ENCODE results near the gene KLK5.
"Not testable (repeated sequence)": the region's sequence is repeated elsewhere in the genome, so short reads cannot be mapped to it uniquely, and the experiment has no call there.

KLK5 gene, protein sequence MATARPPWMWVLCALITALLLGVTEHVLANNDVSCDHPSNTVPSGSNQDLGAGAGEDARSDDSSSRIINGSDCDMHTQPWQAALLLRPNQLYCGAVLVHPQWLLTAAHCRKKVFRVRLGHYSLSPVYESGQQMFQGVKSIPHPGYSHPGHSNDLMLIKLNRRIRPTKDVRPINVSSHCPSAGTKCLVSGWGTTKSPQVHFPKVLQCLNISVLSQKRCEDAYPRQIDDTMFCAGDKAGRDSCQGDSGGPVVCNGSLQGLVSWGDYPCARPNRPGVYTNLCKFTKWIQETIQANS

DNA sequence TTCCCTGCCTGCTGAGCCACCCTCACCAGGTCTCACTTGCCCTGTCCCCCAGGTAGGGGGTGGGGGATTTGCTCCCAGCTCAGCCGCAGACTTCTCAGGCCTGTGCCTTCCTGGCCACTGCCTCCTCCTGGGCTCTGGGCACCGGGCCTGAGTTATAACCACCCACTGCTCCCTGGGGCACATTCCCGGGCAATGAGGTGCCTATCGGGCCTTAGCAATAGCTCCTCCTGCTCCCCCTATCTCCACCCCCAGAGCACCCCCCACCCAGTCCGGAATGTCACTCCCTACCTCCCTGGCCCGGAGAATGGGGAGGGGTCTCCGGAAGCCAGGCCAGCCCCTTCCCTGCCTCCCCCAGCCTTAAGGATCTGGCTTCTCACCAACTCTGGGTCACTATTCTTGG lies at the start of gene KLK5:
KLK5 (minus strand) TSS at position 129 of the 400 bp plus-strand sequence. CDS start 381 bp downstream, outside the sequence.
- Histone ChIP-seq H3K27me3 (ENCODE audit: control insufficient read depth in 2 of 2, insufficient read depth in 2 of 2, low read length in 2 of 2) (no peaks in the 10 kb centered on the region), H3K9me3 (ENCODE audit: control insufficient read depth in 2 of 2, low read length in 2 of 2) (no peaks in the 10 kb centered on the region), H3K27ac (ENCODE audit: low read depth in 2 of 2, low read length in 2 of 2) (no peak within 1 kb of the TSS), H3K9ac (ENCODE audit: low read depth in 1 of 2, low read length in 2 of 2) (no peak within 1 kb of the TSS), H3K4me1 (ENCODE audit: control insufficient read depth in 2 of 2, insufficient read depth in 2 of 2, low read length in 2 of 2) (no peaks in the 10 kb centered on the region), H3K36me3 (ENCODE audit: control insufficient read depth in 2 of 2, insufficient read depth in 2 of 2, low read length in 2 of 2) (no peaks in the 10 kb centered on the region), H3K4me3 (ENCODE audit: low read length in 2 of 2) (no peak within 1 kb of the TSS)

DNA sequence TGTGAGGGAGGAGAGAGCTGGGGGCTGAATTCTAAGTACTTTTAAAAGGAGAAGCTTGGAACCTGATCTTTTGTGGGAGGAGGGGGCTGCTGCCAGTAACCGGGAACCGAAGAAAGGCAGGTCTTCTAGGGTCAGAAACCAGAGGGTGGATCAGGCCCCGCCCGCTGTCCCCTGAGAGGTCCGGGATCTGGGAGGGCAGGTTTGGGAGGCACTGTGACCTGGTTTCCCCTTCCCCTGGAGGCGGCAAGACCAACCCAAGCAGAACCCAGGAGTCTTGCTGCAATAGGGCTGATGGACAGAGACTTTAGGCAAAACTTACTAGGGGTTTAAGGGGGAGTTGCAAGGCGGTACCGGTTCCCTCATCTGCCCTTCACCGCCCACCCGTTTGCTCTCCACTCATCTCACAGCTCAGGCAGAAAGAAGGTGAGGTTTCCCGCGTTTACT lies 49.3 kb upstream of the KLK5 start:
- Histone ChIP-seq H3K27me3 (ENCODE audit: control insufficient read depth in 2 of 2, insufficient read depth in 2 of 2, low read length in 2 of 2) (peaks cover 3 to 7% of the 10 kb centered on the region in 2 donors), H3K27ac (ENCODE audit: low read depth in 2 of 2, low read length in 2 of 2) (no peak overlapping the region)

DNA sequence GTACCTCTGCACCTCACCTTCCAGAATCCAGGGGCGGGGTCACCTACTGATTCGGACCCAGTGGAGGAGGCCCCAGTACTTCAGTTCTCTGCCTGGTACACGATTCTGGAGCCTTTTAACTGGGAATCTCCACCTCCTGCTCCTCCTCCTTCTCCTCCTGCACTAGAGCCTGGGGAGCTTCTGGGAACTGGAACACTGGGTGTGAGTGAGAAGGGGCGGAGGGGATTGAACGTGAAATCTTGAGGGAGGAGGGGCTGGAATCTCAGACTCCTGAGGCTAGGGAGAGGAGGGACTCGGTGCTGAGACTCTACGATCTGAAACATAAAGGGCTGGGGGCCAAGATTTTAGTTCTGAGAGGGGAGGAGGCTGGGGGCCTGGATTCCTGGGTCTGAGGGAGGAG lies 48.7 kb upstream of the KLK5 start, which contains the start of gene KLK8:
KLK8 (minus strand) TSS at position 90 of the 400 bp plus-strand sequence. CDS start 437 bp downstream, outside the sequence.
- no peaks in the 10 kb centered on the region for H3K4me1 ChIP-seq (ENCODE audit: control insufficient read depth in 2 of 2, insufficient read depth in 2 of 2, low read length in 2 of 2)

More for the DNA sequence above, 49.3 kb upstream of the KLK5 start:
- no peaks in the 10 kb centered on the region for H3K36me3 ChIP-seq (ENCODE audit: control insufficient read depth in 2 of 2, insufficient read depth in 2 of 2, low read length in 2 of 2)
- no peaks in the 10 kb centered on the region for H3K9me3 ChIP-seq (ENCODE audit: control insufficient read depth in 2 of 2, low read length in 2 of 2)
- H3K9ac ChIP-seq (ENCODE audit: low read depth in 1 of 2, low read length in 2 of 2), result no peak overlapping the region
- H3K4me1 ChIP-seq (ENCODE audit: control insufficient read depth in 2 of 2, insufficient read depth in 2 of 2, low read length in 2 of 2), result no peaks in the 10 kb centered on the region
- no peak overlapping the region for H3K4me3 ChIP-seq (ENCODE audit: low read length in 2 of 2)

DNA sequence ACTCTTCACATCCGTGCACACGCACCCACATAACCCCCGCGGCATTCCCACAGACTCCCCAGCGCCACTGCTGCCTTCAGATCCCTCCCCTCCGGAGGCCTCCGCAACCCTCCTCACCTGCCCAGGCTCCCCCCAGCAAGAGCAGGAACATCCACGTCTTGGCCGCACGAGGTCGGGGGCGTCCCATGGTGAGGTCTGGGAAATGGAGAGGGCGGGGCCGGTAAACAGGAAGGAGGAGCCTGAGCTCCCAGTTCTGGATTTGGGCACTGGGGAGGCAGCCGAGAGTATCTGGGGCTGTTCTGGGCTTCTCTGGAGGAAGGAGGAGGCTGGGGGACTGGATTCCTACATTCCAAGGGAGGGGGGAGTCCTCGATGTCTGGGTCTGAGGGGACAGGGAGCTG lies 48.1 kb upstream of the KLK5 start:
- H3K27me3 ChIP-seq (ENCODE audit: control insufficient read depth in 2 of 2, insufficient read depth in 2 of 2, low read length in 2 of 2), result peaks cover 3 to 7% of the 10 kb centered on the region in 2 donors
- H3K9me3 ChIP-seq (ENCODE audit: control insufficient read depth in 2 of 2, low read length in 2 of 2), result no peaks in the 10 kb centered on the region
- H3K4me1 ChIP-seq (ENCODE audit: control insufficient read depth in 2 of 2, insufficient read depth in 2 of 2, low read length in 2 of 2), result no peaks in the 10 kb centered on the region
- no peak overlapping the region for H3K27ac ChIP-seq (ENCODE audit: low read depth in 2 of 2, low read length in 2 of 2)
- H3K36me3 ChIP-seq (ENCODE audit: control insufficient read depth in 2 of 2, insufficient read depth in 2 of 2, low read length in 2 of 2), result no peaks in the 10 kb centered on the region
- H3K9ac ChIP-seq (ENCODE audit: low read depth in 1 of 2, low read length in 2 of 2), result no peak overlapping the region
- H3K4me3 ChIP-seq (ENCODE audit: low read length in 2 of 2), result no peak overlapping the region

More for the DNA sequence above, 48.7 kb upstream of the KLK5 start, which contains the start of gene KLK8:
- no peak within 1 kb of the TSS for H3K4me3 ChIP-seq (ENCODE audit: low read length in 2 of 2)
- H3K27me3 ChIP-seq (ENCODE audit: control insufficient read depth in 2 of 2, insufficient read depth in 2 of 2, low read length in 2 of 2), result peaks cover 3 to 7% of the 10 kb centered on the region in 2 donors
- no peaks in the 10 kb centered on the region for H3K9me3 ChIP-seq (ENCODE audit: control insufficient read depth in 2 of 2, low read length in 2 of 2)
- H3K27ac ChIP-seq (ENCODE audit: low read depth in 2 of 2, low read length in 2 of 2), result no peak within 1 kb of the TSS
- H3K36me3 ChIP-seq (ENCODE audit: control insufficient read depth in 2 of 2, insufficient read depth in 2 of 2, low read length in 2 of 2), result no peaks in the 10 kb centered on the region
- no peak within 1 kb of the TSS for H3K9ac ChIP-seq (ENCODE audit: low read depth in 1 of 2, low read length in 2 of 2)

DNA sequence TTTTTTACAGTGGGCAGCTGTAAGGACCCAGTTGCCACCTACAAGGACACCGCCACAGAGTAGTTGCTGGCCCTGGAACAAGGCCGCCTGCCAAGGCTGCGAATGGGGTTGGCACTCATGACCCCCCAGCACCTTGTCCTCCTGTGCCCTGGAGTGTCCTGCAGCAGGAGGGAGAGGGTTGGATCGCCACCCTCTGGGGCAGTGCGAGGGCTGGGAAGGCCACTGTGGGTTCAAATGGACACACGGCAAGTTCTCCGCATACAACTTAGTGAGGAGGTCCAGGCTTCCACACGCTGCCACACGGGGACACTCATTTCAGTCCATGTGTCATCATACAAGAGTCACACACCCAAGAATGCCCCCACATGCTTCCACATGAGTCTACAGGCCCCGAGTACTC lies 47.6 kb upstream of the KLK5 start:
- Histone ChIP-seq H3K27me3 (ENCODE audit: control insufficient read depth in 2 of 2, insufficient read depth in 2 of 2, low read length in 2 of 2) (peaks cover 3 to 7% of the 10 kb centered on the region in 2 donors), H3K27ac (ENCODE audit: low read depth in 2 of 2, low read length in 2 of 2) (no peak overlapping the region)

DNA sequence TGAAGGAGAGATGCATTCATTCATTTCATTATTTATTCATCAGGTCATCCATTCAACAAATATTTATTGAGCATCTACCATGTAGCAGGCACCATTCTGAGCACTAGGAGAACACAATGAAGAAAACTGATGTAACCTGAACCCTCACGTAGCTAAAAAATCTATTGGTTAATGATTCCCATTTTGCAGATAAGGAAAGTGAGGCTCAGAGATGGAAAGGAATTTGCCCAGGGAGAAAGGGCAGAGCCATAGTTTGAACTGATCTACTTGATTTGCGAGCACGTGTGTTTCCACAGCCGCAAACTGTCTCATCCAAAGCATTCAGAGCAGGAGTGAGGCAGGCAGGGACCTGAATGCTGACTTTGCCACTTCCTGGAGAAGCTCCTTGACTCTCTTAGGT lies 45.8 kb upstream of the KLK5 start:
- Histone ChIP-seq H3K36me3 (ENCODE audit: control insufficient read depth in 2 of 2, insufficient read depth in 2 of 2, low read length in 2 of 2) (no peaks in the 10 kb centered on the region), H3K27me3 (ENCODE audit: control insufficient read depth in 2 of 2, insufficient read depth in 2 of 2, low read length in 2 of 2) (peaks cover 3 to 7% of the 10 kb centered on the region in 2 donors), H3K4me3 (ENCODE audit: low read length in 2 of 2) (no peak overlapping the region), H3K27ac (ENCODE audit: low read depth in 2 of 2, low read length in 2 of 2) (no peak overlapping the region), H3K4me1 (ENCODE audit: control insufficient read depth in 2 of 2, insufficient read depth in 2 of 2, low read length in 2 of 2) (no peaks in the 10 kb centered on the region), H3K9ac (ENCODE audit: low read depth in 1 of 2, low read length in 2 of 2) (no peak overlapping the region), H3K9me3 (ENCODE audit: control insufficient read depth in 2 of 2, low read length in 2 of 2) (no peaks in the 10 kb centered on the region)

More for the DNA sequence above, 47.6 kb upstream of the KLK5 start:
- no peak overlapping the region for H3K4me3 ChIP-seq (ENCODE audit: low read length in 2 of 2)
- no peaks in the 10 kb centered on the region for H3K36me3 ChIP-seq (ENCODE audit: control insufficient read depth in 2 of 2, insufficient read depth in 2 of 2, low read length in 2 of 2)
- no peaks in the 10 kb centered on the region for H3K4me1 ChIP-seq (ENCODE audit: control insufficient read depth in 2 of 2, insufficient read depth in 2 of 2, low read length in 2 of 2)
- H3K9ac ChIP-seq (ENCODE audit: low read depth in 1 of 2, low read length in 2 of 2), result no peak overlapping the region
- no peaks in the 10 kb centered on the region for H3K9me3 ChIP-seq (ENCODE audit: control insufficient read depth in 2 of 2, low read length in 2 of 2)

DNA sequence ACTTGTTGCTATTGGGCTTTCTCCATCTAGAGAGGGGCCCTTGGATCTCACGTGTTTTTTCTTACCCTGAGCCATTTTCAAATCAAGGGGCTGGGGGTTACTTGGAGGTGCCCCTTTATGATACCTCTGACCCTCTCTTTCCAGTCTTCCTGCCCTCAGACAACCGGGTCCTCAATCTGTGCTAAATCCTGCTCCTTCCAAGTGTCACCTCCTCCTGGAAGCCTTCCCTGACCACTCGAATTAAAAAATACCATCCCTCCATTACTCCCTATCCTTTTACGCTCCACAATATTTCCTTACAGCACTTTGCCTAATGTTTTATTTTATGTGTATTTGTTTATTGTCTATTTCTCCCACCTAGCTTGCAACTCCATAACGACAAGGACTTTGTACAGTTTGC lies 45.2 kb upstream of the KLK5 start:
- Histone ChIP-seq H3K4me1 (ENCODE audit: control insufficient read depth in 2 of 2, insufficient read depth in 2 of 2, low read length in 2 of 2) (no peaks in the 10 kb centered on the region), H3K9me3 (ENCODE audit: control insufficient read depth in 2 of 2, low read length in 2 of 2) (no peaks in the 10 kb centered on the region), H3K27ac (ENCODE audit: low read depth in 2 of 2, low read length in 2 of 2) (no peak overlapping the region), H3K4me3 (ENCODE audit: low read length in 2 of 2) (no peak overlapping the region), H3K9ac (ENCODE audit: low read depth in 1 of 2, low read length in 2 of 2) (no peak overlapping the region), H3K36me3 (ENCODE audit: control insufficient read depth in 2 of 2, insufficient read depth in 2 of 2, low read length in 2 of 2) (no peaks in the 10 kb centered on the region), H3K27me3 (ENCODE audit: control insufficient read depth in 2 of 2, insufficient read depth in 2 of 2, low read length in 2 of 2) (peaks cover 3 to 7% of the 10 kb centered on the region in 2 donors)

DNA sequence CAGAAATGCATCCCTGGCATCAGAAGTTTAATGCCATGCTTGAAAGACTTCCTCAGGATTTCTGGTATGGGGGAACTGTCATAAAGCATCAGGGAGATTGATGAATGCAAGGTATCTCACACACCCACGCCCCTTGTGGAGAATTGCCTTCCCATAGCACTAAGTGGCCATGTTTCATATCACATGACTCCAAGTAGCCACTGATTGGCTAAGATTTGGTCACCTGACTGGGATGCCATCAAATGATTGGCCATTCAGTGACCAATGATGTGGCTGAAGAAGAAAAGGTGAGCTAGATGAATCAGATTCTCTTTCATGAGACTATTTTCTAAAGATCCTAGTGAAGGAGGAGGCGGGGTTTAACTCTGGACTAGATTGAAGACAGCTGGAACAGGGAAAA lies 41.3 kb upstream of the KLK5 start:
- Histone ChIP-seq H3K27me3 (ENCODE audit: control insufficient read depth in 2 of 2, insufficient read depth in 2 of 2, low read length in 2 of 2) (peaks cover 0 to 3% of the 10 kb centered on the region in 2 donors), H3K36me3 (ENCODE audit: control insufficient read depth in 2 of 2, insufficient read depth in 2 of 2, low read length in 2 of 2) (no peaks in the 10 kb centered on the region), H3K9ac (ENCODE audit: low read depth in 1 of 2, low read length in 2 of 2) (no peak overlapping the region), H3K4me3 (ENCODE audit: low read length in 2 of 2) (no peak overlapping the region), H3K27ac (ENCODE audit: low read depth in 2 of 2, low read length in 2 of 2) (no peak overlapping the region), H3K4me1 (ENCODE audit: control insufficient read depth in 2 of 2, insufficient read depth in 2 of 2, low read length in 2 of 2) (no peaks in the 10 kb centered on the region), H3K9me3 (ENCODE audit: control insufficient read depth in 2 of 2, low read length in 2 of 2) (no peaks in the 10 kb centered on the region)

DNA sequence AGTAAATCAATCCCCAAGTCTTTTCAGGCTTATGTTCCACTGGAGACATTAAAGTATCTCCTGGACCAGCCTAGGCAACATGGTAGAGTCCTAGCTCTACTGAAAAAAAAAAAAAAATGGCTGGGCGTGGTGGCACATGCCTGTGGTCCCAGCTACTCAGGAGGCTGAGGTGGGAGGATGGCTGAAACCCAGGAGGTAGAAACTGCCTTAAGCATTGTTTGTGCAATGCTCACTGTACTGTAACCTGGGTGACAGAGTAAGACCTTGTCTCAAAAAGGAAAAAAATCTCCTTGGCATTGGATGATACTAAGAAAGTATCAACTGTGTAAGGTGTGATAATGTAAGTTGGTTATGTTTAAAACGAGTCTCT lies 39.8 kb upstream of the KLK5 start:
- Histone ChIP-seq H3K9me3 (ENCODE audit: control insufficient read depth in 2 of 2, low read length in 2 of 2) (no peaks in the 10 kb centered on the region), H3K27me3 (ENCODE audit: control insufficient read depth in 2 of 2, insufficient read depth in 2 of 2, low read length in 2 of 2) (peaks cover 3 to 4% of the 10 kb centered on the region in 2 donors), H3K36me3 (ENCODE audit: control insufficient read depth in 2 of 2, insufficient read depth in 2 of 2, low read length in 2 of 2) (no peaks in the 10 kb centered on the region), H3K9ac (ENCODE audit: low read depth in 1 of 2, low read length in 2 of 2) (no peak overlapping the region), H3K27ac (ENCODE audit: low read depth in 2 of 2, low read length in 2 of 2) (no peak overlapping the region), H3K4me1 (ENCODE audit: control insufficient read depth in 2 of 2, insufficient read depth in 2 of 2, low read length in 2 of 2) (no peaks in the 10 kb centered on the region), H3K4me3 (ENCODE audit: low read length in 2 of 2) (no peak overlapping the region)

DNA sequence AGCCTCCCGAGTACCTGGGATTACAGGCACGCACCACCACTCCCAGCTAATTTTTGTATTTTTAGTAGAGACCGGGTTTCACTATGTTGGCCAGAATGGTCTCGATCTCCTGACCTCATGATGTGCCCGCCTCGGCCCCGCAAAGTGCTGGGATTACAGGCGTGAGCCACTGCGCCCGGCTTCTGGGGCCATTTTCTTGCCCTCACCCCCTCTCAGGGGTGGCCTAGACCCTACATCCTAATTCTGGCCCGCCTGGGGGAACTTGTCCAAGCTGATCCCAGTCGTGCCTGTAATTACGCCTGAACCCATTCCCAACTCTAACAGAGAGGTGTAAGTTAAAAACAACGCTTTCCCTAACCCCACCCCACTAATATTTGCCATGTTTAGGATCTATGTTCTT lies 31.6 kb upstream of the KLK5 start:
- not testable (repeated sequence) for H3K4me1 ChIP-seq (ENCODE audit: control insufficient read depth in 2 of 2, insufficient read depth in 2 of 2, low read length in 2 of 2); H3K9me3 ChIP-seq (ENCODE audit: control insufficient read depth in 2 of 2, low read length in 2 of 2); H3K27me3 ChIP-seq (ENCODE audit: control insufficient read depth in 2 of 2, insufficient read depth in 2 of 2, low read length in 2 of 2)

More for the DNA sequence above, 31.6 kb upstream of the KLK5 start:
- not testable (repeated sequence) for H3K4me3 ChIP-seq (ENCODE audit: low read length in 2 of 2); H3K9ac ChIP-seq (ENCODE audit: low read depth in 1 of 2, low read length in 2 of 2); H3K27ac ChIP-seq (ENCODE audit: low read depth in 2 of 2, low read length in 2 of 2); H3K36me3 ChIP-seq (ENCODE audit: control insufficient read depth in 2 of 2, insufficient read depth in 2 of 2, low read length in 2 of 2)

All from mucosa of rectum (tissue), 2 donors.